Large intestine (tissue), 3 donors: ENCODE data around the gene OR10A2. TPM values are rescaled to one million over a fixed set of nuclear protein-coding genes. Genes with fewer than 3 reads are reported as not detected.
"Not testable (repeated sequence)": the region's sequence is repeated elsewhere in the genome, so short reads cannot be mapped to it uniquely, and the experiment has no call there.

ENCODE experiments used
- DNase-seq, 2 donors: peaks; one replicate each; pipeline versions ENCODE4 v3.0.0 to v3.0.0-alpha.2; 2013
- H3K27ac ChIP-seq: one replicate; pipeline ENCODE4 v1.5.1; 2013; ENCODE audit warnings: low read length
- H3K27me3 ChIP-seq: 2 replicates; pipeline ENCODE4 v1.6.1; 2013; ENCODE audit warnings: low read length; ENCODE audit not compliant: control insufficient read depth, insufficient read depth
- H3K36me3 ChIP-seq: 2 replicates; pipeline ENCODE4 v1.6.1; 2013; ENCODE audit warnings: low read length; ENCODE audit not compliant: control insufficient read depth, insufficient read depth
- H3K4me1 ChIP-seq: one replicate; pipeline ENCODE4 v1.6.1; 2013; ENCODE audit warnings: low read length; ENCODE audit not compliant: control insufficient read depth, insufficient read depth
- H3K4me3 ChIP-seq: one replicate; pipeline ENCODE4 v1.5.1; 2013; ENCODE audit warnings: low read length
- H3K9me3 ChIP-seq: one replicate; pipeline ENCODE4 v1.6.1; 2013; ENCODE audit warnings: mild to moderate bottlenecking, low read depth, low read length, moderate library complexity; ENCODE audit not compliant: control insufficient read depth
- whole genome bisulfite sequencing: methylation state at CpG from one replicate; pipeline ENCODE4 v1.1.5; 2013; ENCODE audit warnings: low lambda C conversion rate; ENCODE audit not compliant: insufficient coverage; 5-methylcytosine and 5-hydroxymethylcytosine counted together
- polyA plus RNA-seq: library from polyadenylated mRNA; unstranded; fragments of 120-200 nt; gene quantifications from one replicate; pipeline ENCODE4 v1.2.1, GENCODE V29; 2013

Gene OR10A2
- polyA plus RNA-seq, 1 donor, result 0.04 TPM

- Histone ChIP-seq H3K36me3 (no peaks in the 10 kb centered on the region), H3K27me3 (no peaks in the 10 kb centered on the region), H3K4me3 (no peak overlapping the region), H3K9me3 (peaks cover 4% of the 10 kb centered on the region), H3K27ac (no peak overlapping the region), H3K4me1 (no peaks in the 10 kb centered on the region)
- WGBS, result no CpG with 5 or more reads among the region's 5 CpGs
- DNase-seq, result no peak
Observed at GRCh38 chr11:6844356-6844755, 18.5 kb upstream of the OR10A2 start.

GRCh38 chr11:6845383-6845782 is 17.5 kb upstream of the OR10A2 start, which contains the start of gene OR10A5:
TSS of gene OR10A5 (plus strand) at chr11:6845683. CDS start at chr11:6845683, 0 bp downstream.
- no peak within 1 kb of the TSS for H3K4me3 ChIP-seq
- peaks cover 4% of the 10 kb centered on the region for H3K9me3 ChIP-seq
- WGBS, result 94% methylated on average over 3 of the region's 3 CpGs
- H3K36me3 ChIP-seq, result no peaks in the 10 kb centered on the region
- no peaks in the 10 kb centered on the region for H3K27me3 ChIP-seq
- H3K4me1 ChIP-seq, result no peaks in the 10 kb centered on the region
- H3K27ac ChIP-seq, result no peak within 1 kb of the TSS
- no peak for DNase-seq

GRCh38 chr11:6850526-6850925 is 12.3 kb upstream of the OR10A2 start:
- Histone ChIP-seq H3K4me3 (no peak overlapping the region), H3K9me3 (no peaks in the 10 kb centered on the region), H3K27me3 (no peaks in the 10 kb centered on the region), H3K36me3 (no peaks in the 10 kb centered on the region), H3K27ac (no peak overlapping the region), H3K4me1 (no peaks in the 10 kb centered on the region)
- no peak for DNase-seq
- WGBS, result 100% methylated on average over 1 of the region's 2 CpGs

GRCh38 chr11:6854801-6855200 is 8.1 kb upstream of the OR10A2 start:
- not testable (repeated sequence) for H3K4me3 ChIP-seq, H3K27ac ChIP-seq, H3K4me1 ChIP-seq, DNase-seq, H3K27me3 ChIP-seq, H3K36me3 ChIP-seq, H3K9me3 ChIP-seq
- 97% methylated on average over 4 of the region's 6 CpGs for WGBS

- H3K27me3 ChIP-seq, result no peaks in the 10 kb centered on the region
- H3K4me1 ChIP-seq, result no peaks in the 10 kb centered on the region
- no peak overlapping the region for H3K4me3 ChIP-seq
- no peak for DNase-seq
- H3K9me3 ChIP-seq, result no peaks in the 10 kb centered on the region
- H3K27ac ChIP-seq, result no peak overlapping the region
- no CpG with 5 or more reads among the region's 1 CpG for WGBS
- no peaks in the 10 kb centered on the region for H3K36me3 ChIP-seq
Observed at GRCh38 chr11:6855971-6856541, 6.8 kb upstream of the OR10A2 start.

GRCh38 chr11:6856871-6857270 is 6.0 kb upstream of the OR10A2 start:
- Histone ChIP-seq H3K27ac (no peak overlapping the region), H3K4me1 (no peaks in the 10 kb centered on the region), H3K36me3 (no peaks in the 10 kb centered on the region), H3K4me3 (no peak overlapping the region), H3K9me3 (no peaks in the 10 kb centered on the region), H3K27me3 (no peaks in the 10 kb centered on the region)
- WGBS, result 60% methylated on average over 1 of the region's 3 CpGs
- DNase-seq, result no peak

GRCh38 chr11:6864438-6864837 is 1.6 kb downstream of the OR10A2 start:
- no peak for DNase-seq
- 100% methylated on average over 1 of the region's 1 CpG for WGBS
- H3K27me3 ChIP-seq, result no peaks in the 10 kb centered on the region

GRCh38 chr11:6871278-6871677 is 8.4 kb downstream of the OR10A2 start:
- H3K9me3 ChIP-seq, result no peaks in the 10 kb centered on the region
- WGBS, result 100% methylated on average over 1 of the region's 1 CpG

More at GRCh38 chr11:6864438-6864837, 1.6 kb downstream of the OR10A2 start:
- Histone ChIP-seq H3K27ac (no peak overlapping the region), H3K36me3 (no peaks in the 10 kb centered on the region), H3K4me3 (no peak overlapping the region), H3K9me3 (no peaks in the 10 kb centered on the region), H3K4me1 (no peaks in the 10 kb centered on the region)

GRCh38 chr11:6875761-6876160 is 12.9 kb downstream of the OR10A2 start:
- Histone ChIP-seq H3K9me3 (no peaks in the 10 kb centered on the region), H3K27me3 (no peaks in the 10 kb centered on the region), H3K27ac (no peak overlapping the region), H3K36me3 (no peaks in the 10 kb centered on the region), H3K4me1 (no peaks in the 10 kb centered on the region), H3K4me3 (no peak overlapping the region)
- no peak for DNase-seq
- WGBS, result no CpG with 5 or more reads among the region's 2 CpGs

More at GRCh38 chr11:6871278-6871677, 8.4 kb downstream of the OR10A2 start:
- DNase-seq, result no peak
- no peaks in the 10 kb centered on the region for H3K27me3 ChIP-seq
- H3K4me3 ChIP-seq, result no peak overlapping the region
- no peak overlapping the region for H3K27ac ChIP-seq
- no peaks in the 10 kb centered on the region for H3K36me3 ChIP-seq
- H3K4me1 ChIP-seq, result no peaks in the 10 kb centered on the region

GRCh38 chr11:6876325-6876724 is 13.5 kb downstream of the OR10A2 start, which contains the start of gene OR10A4:
TSS of gene OR10A4 (plus strand) at chr11:6876625. CDS start at chr11:6876648, 23 bp downstream.
- no CpG with 5 or more reads among the region's 1 CpG for WGBS
- Histone ChIP-seq H3K9me3 (no peaks in the 10 kb centered on the region), H3K36me3 (no peaks in the 10 kb centered on the region), H3K27ac (no peak within 1 kb of the TSS), H3K4me3 (no peak within 1 kb of the TSS), H3K4me1 (no peaks in the 10 kb centered on the region), H3K27me3 (no peaks in the 10 kb centered on the region)
- no peak for DNase-seq

- Histone ChIP-seq H3K4me3 (no peak overlapping the region), H3K27me3 (no peaks in the 10 kb centered on the region)
- WGBS, result no CpG with 5 or more reads among the region's 3 CpGs
Observed at GRCh38 chr11:6876914-6877313, 14.1 kb downstream of the OR10A2 start.

More at GRCh38 chr11:6876914-6877313, 14.1 kb downstream of the OR10A2 start:
- no peak for DNase-seq
- no peaks in the 10 kb centered on the region for H3K4me1 ChIP-seq
- no peaks in the 10 kb centered on the region for H3K9me3 ChIP-seq
- no peaks in the 10 kb centered on the region for H3K36me3 ChIP-seq
- H3K27ac ChIP-seq, result no peak overlapping the region
